Activated naive CD4-positive, alpha-beta T cell treated with anti-CD3 and anti-CD28 coated beads, Interleukin-2, amount 50 U/mL, for 16 hours (primary cell): ENCODE results near the gene FGF3.

Source experiments
- DNase-seq: peaks from one replicate; pipeline ENCODE4 v3.0.0-alpha.2; 2020

The FGF3 gene

GRCh38 chr11:69843529-69843921 lies 24.3 kb upstream of the FGF3 start:
- DNase-seq, result no peak

GRCh38 chr11:69842746-69843528 lies 23.7 kb upstream of the FGF3 start:
- DNase-seq, result no peak

- DNase-seq, result no peak
Measured at GRCh38 chr11:69841859-69842698, 22.9 kb upstream of the FGF3 start.

GRCh38 chr11:69841170-69841858 lies 22.1 kb upstream of the FGF3 start:
- no peak for DNase-seq

DNA sequence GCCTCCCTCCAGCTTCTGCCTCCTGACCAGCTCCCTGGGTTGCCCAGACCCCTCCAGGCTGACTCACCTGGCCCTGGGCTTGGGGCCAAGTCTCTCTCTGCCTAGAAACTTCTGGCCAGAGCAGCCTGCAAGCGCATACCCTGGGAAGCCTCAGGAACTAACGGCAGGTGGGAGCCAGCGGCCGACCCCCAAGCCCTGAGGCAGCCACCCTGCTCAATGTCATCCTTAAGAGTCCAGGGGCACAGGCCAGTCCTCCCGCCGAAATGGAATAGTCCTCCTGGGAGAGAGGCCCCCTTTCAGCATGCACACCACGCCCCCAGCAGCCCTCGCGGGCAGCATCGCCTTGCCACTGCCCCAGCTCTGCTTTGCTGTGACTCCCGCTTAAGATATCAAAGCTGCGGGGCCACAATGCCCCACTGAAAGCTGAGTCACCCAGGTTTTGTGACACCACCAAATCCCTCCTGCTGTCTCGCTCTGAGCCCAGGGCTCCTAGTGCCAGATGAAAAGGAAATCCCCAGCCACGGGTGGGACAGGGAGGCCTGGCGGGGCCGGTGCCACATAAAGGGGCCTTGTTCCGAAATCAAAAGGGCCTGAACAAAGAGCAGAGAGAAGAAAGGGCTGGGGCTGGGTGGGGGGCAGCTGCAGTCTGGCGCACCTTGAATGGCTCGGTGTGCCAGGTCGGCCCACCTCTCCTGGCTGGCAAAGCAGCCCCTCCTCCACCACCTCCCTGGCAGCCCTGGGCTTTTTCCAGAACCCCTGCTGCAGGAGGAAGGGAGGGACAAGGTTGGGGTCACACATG lies 21.4 kb upstream of the FGF3 start:
- no peak for DNase-seq

DNA sequence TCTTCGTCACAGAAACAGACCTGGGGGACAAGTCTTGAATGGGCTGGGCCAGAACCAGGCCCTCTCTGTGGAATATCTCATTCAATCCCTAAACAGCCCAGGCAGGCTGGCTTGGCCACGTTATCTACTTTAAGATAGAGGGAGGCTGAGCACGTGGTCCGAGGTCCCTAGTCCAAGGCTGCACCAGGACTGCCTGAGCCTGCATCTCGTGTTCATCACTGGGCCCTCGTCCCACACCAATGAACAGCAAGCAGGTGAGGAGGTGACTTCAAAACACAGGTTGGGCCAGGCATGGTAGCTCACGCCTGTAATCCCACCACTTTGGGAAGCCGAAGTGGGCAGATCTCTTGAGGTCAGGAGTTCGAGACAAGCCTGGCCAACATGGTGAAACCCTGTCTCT lies 20.3 kb upstream of the FGF3 start:
- DNase-seq, result no peak

GRCh38 chr11:69837791-69838190 lies 18.6 kb upstream of the FGF3 start:
- no peak for DNase-seq

DNA sequence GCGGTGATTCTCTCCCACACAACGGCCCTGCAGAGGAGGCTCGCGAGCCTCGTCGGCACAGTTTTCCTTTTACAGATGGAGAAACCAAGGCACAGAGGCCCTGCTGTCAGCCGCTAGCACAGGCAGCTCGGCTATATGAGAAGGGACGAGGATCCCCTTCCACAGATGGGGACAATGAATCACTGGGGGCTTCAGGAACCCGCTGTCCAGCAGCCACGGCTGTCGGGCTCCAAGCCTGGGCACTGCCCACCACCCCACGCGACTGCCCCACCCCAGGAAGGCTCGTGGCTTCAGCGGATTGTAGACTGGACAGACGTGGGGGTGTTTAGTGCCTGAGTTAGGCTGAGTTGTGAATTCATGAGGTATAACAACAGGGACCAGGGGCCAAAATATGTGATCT lies 17.2 kb upstream of the FGF3 start:
- no peak for DNase-seq

DNA sequence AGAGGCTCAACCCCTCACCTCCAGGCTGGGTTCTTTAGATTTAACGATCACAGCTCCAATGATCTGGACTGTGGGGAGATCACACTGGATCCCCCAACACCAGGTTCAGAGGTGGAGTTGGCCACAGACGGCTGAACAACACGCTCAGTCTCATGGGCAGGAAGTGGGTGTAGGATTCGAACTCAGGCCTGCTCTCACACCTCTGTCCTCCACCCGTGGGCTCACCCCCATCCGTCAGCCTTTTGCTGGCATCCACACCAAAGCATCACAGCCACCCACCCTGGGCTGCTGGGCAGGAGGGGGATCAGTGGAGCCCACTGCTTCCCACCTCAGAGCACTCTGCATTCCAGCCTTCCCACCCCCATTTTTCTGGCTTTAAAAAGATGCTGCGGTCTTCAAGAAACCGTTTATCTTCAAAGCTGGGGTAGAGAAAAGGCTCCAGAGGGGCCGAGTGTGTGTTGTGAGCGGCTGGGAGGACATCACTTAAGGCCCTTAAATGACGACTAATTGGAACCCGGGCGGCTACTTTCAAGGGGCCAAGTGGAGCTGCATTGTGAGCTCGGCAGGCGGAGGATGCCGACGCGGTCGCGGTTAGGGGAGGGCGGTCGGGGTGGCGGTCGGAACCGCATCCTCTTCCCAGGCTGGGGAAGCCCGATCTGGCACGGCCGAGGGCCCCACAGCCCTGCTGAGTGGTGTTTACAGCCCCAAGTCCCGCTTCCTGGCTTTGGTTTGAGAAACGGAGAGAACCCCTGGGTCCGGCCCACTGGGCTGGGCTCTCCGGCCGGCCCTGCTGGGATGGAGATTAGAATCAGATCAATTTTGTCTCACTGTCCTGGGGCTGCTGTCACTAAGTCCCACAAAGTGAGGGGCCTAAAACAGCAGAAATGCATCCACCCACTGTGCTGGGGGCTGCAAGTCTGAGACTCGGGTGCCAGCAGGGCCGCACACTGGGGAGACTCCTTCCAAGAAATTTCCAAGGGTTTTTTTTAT lies 15.9 kb upstream of the FGF3 start:
- DNase-seq, result no peak

GRCh38 chr11:69834251-69834650 lies 15.0 kb upstream of the FGF3 start:
- no peak for DNase-seq

DNA sequence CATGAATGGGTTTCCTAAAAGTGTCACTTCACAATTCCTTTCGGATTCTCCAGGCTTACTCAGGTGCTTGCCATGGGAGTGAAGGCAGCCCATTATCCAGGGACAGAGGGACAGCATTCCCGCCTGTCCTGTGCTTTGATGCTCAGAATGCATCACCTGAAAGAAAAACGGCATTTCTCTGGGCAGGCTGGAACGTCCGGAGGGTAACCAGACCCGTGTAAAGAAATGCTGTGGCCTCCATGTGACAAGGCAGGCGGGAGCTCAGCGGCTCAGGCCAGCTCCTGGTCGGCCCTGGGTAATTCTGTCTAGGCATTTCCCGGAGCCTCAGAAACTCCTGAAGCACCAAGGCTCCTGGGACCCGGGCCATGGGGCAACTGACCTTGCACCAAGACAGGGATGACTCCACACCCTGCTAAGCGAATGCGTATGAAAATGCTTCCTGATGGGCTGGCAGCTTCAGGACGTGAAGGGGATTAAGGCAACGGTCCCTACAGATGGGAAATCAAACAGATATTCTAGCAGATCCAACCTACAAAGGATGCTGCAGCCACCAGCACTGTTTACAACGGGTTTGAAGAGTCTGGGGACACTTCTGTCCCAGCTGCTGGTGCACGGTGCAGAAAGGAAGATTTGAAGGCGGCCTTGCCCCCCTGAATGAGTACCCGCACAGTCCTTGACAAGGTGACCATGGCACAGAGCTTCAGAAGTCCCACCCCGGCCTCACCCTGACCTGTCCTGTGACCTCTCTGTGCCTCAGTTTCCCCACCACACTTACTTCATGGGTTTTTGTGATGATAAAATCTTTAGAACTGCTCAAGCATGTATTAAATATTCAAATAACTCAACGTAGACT lies 13.6 kb upstream of the FGF3 start:
- DNase-seq, result no peak

- DNase-seq, result no peak
Measured at GRCh38 chr11:69831985-69832384, 12.8 kb upstream of the FGF3 start.

- no peak for DNase-seq
Measured at GRCh38 chr11:69830086-69830485, 10.9 kb upstream of the FGF3 start.

GRCh38 chr11:69828971-69829344 lies 9.7 kb upstream of the FGF3 start:
- no peak for DNase-seq

- DNase-seq, result no peak
Measured at GRCh38 chr11:69828276-69828970, 9.2 kb upstream of the FGF3 start.

- DNase-seq, result no peak
Measured at GRCh38 chr11:69826773-69827172, 7.6 kb upstream of the FGF3 start.

GRCh38 chr11:69825941-69826340 lies 6.7 kb upstream of the FGF3 start:
- DNase-seq, result no peak

- DNase-seq, result no peak
Measured at GRCh38 chr11:69825037-69825834, 6.0 kb upstream of the FGF3 start.

DNA sequence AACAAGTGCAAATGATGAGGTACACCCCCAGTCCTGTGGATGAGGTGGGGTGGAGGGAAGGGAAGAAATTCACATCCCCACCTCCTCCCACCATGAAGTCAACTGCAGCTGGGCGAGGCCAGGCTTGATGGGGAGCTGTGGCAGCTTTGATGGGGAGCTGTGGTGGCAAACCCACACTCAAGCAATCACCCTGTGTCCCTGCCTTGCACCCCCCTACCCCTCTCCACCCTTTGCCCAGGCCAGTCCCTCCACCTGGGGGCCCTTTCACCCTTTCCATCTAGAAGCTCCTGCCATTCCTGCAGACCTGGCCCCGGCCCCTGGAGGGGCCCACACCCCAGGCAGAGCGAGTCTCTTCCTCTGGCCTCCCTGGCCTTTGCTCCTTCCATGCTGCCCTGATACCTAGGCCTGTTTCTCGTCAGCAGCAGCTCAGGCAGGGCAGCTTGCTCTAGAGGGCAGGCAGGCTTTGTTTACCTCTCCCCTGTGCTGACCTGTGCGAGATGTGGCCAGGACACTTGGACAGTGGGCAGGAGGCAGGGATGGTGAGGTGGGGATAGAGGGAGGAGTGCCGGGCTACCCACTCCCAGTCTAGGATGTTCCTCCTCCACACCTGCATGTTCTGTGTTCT lies 4.5 kb upstream of the FGF3 start:
- DNase-seq, result no peak
